H1 (cell line): ENCODE data around the gene CYP2C19. TPM values are rescaled to one million over a fixed set of nuclear protein-coding genes. Genes with fewer than 3 reads are reported as not detected.

Source experiments
- CTCF ChIA-PET: fragments of 300-600 bp; sonication (Branson Sonifier 250); formaldehyde crosslinking; loops from one replicate; lab custom pipeline; 2021; ENCODE audit not compliant: partially characterized antibody; lab: Charles Lee
- POLR2A ChIA-PET: fragments of 300-600 bp; sonication (Branson Sonifier 250); formaldehyde crosslinking; loops from one replicate; lab custom pipeline; 2021; ENCODE audit warnings: inconsistent platforms; ENCODE audit not compliant: partially characterized antibody; lab: Charles Lee
- DNase-seq, 2 experiments: peaks; one replicate each; pipeline versions ENCODE4 v3.0.0 to v3.0.0-alpha.2; 2010 to 2022; ENCODE audit warnings: low spot score in 2 of 2, low read depth in 1 of 2, mixed read lengths in 1 of 2
- FAIRE-seq: peaks from 2 replicates; lab custom pipeline; 2011; peaks lifted over from hg19 to GRCh38; lab: Jason Lieb, UNC
- H2AFZ ChIP-seq: 2 replicates; pipeline ENCODE4 v1.8.1; 2012; ENCODE audit warnings: low read length, inconsistent platforms
- H2AK5ac ChIP-seq: 2 replicates; pipeline ENCODE4 v1.6.1; 2013; ENCODE audit warnings: low read depth, low read length
- H2BK120ac ChIP-seq: replicated peaks from 2 replicates; pipeline ENCODE3; 2013; ENCODE audit warnings: low read depth, low read length, inconsistent platforms
- H2BK12ac ChIP-seq: 2 replicates; pipeline ENCODE4 v1.6.1; 2013; ENCODE audit warnings: low read depth, low read length
- H2BK15ac ChIP-seq: 2 replicates; pipeline ENCODE4 v1.6.1; 2013; ENCODE audit warnings: low read length
- H2BK20ac ChIP-seq: 2 replicates; pipeline ENCODE4 v1.6.1; 2013; ENCODE audit warnings: low read length
- H2BK5ac ChIP-seq: 2 replicates; pipeline ENCODE4 v1.6.1; 2013; ENCODE audit warnings: low read depth, low read length
- H3K14ac ChIP-seq: 2 replicates; pipeline ENCODE4 v1.6.1; 2013; ENCODE audit warnings: inconsistent platforms; ENCODE audit not compliant: insufficient read length
- H3K18ac ChIP-seq: 2 replicates; pipeline ENCODE4 v1.6.1; 2013; ENCODE audit warnings: low read length; ENCODE audit errors: extremely low read depth
- H3K23ac ChIP-seq: 2 replicates; pipeline ENCODE4 v1.6.1; 2013; ENCODE audit warnings: inconsistent platforms; ENCODE audit not compliant: insufficient read length
- H3K23me2 ChIP-seq: 2 replicates; pipeline ENCODE4 v1.6.1; 2013; ENCODE audit warnings: low read depth, low read length
- H3K27ac ChIP-seq: 2 replicates; pipeline ENCODE4 v1.6.1; 2011; ENCODE audit warnings: low read depth, low read length, inconsistent platforms
- H3K27me3 ChIP-seq, 4 experiments: replicated peaks in 1 of 4; 1 replicate in 1 of 4; 2 replicates in 3 of 4; pipeline versions ENCODE4 v1.6.1 to v1.8.1; 2011 to 2013; ENCODE audit warnings: low read length in 3 of 4, mild to moderate bottlenecking in 3 of 4, inconsistent platforms in 2 of 4, mixed read lengths in 2 of 4, moderate library complexity in 1 of 4; ENCODE audit not compliant: control insufficient read depth in 3 of 4, insufficient read depth in 3 of 4; ENCODE audit errors: extremely low read depth in 1 of 4
- H3K36me3 ChIP-seq, 4 experiments: 2 replicates each; pipeline versions ENCODE4 v1.6.1 to v1.8.1; 2011 to 2013; ENCODE audit warnings: mild to moderate bottlenecking in 4 of 4, low read length in 3 of 4, moderate library complexity in 2 of 4, control low read depth in 1 of 4, inconsistent platforms in 1 of 4; ENCODE audit not compliant: insufficient read depth in 4 of 4, control insufficient read depth in 2 of 4
- H3K4ac ChIP-seq: replicated peaks from 2 replicates; pipeline ENCODE3; 2013; ENCODE audit warnings: low read length, low read depth, mixed read lengths, inconsistent platforms; ENCODE audit not compliant: insufficient read length
- H3K4me1 ChIP-seq, 4 experiments: replicated peaks in 1 of 4; 1 replicate in 1 of 4; 2 replicates in 3 of 4; pipeline versions ENCODE4 v1.6.1 to v1.8.1; 2011 to 2013; ENCODE audit warnings: low read length in 3 of 4, inconsistent platforms in 2 of 4, mixed read lengths in 1 of 4; ENCODE audit not compliant: insufficient read depth in 4 of 4, control insufficient read depth in 3 of 4
- H3K4me2 ChIP-seq, 2 experiments: 2 replicates each; pipeline versions ENCODE4 v1.6.1 to v1.8.1; 2011 to 2013; ENCODE audit warnings: low read depth in 2 of 2, low read length in 2 of 2, control low read depth in 1 of 2, inconsistent platforms in 1 of 2, mild to moderate bottlenecking in 1 of 2; ENCODE audit not compliant: insufficient read depth in 1 of 2
- H3K4me3 ChIP-seq, 4 experiments: fragments of 200-600, 300-600 bp in 1 of 4; sonication (generic), shearing (Covaris generic), sonication (Bioruptor Twin) in 1 of 4; 2 replicates each; pipeline versions ENCODE4 v1.5.1 to v1.8.1; 2011 to 2016; ENCODE audit warnings: low read length in 4 of 4, low read depth in 3 of 4, control low read depth in 2 of 4, inconsistent platforms in 2 of 4, mild to moderate bottlenecking in 2 of 4, mixed read lengths in 1 of 4, moderate library complexity in 1 of 4; ENCODE audit not compliant: insufficient read depth in 2 of 4; ENCODE audit errors: extremely low read depth in 1 of 4
- H3K56ac ChIP-seq: replicated peaks from 2 replicates; pipeline ENCODE3; 2013; ENCODE audit warnings: low read depth, mild to moderate bottlenecking, mixed read lengths, low read length, inconsistent platforms; ENCODE audit not compliant: insufficient read length
- H3K79me1 ChIP-seq: 2 replicates; pipeline ENCODE4 v1.6.1; 2013; ENCODE audit warnings: low read depth, low read length, control low read depth
- H3K79me2 ChIP-seq, 2 experiments: 2 replicates each; pipeline versions ENCODE4 v1.6.1 to v1.8.1; 2012 to 2013; ENCODE audit warnings: low read length in 2 of 2, mild to moderate bottlenecking in 2 of 2, inconsistent platforms in 1 of 2; ENCODE audit not compliant: insufficient read depth in 2 of 2, control insufficient read depth in 1 of 2
- H3K9ac ChIP-seq, 4 experiments: replicated peaks in 1 of 4; 1 replicate in 1 of 4; 2 replicates in 3 of 4; pipeline versions ENCODE4 v1.6.1 to v1.8.1; 2011 to 2013; ENCODE audit warnings: low read depth in 3 of 4, low read length in 3 of 4, control low read depth in 2 of 4, mild to moderate bottlenecking in 2 of 4, moderate library complexity in 2 of 4, inconsistent platforms in 1 of 4; ENCODE audit errors: extremely low read depth in 1 of 4
- H3K9me3 ChIP-seq, 2 experiments: 2 replicates each; pipeline versions ENCODE4 v1.6.1 to v1.8.1; 2012 to 2013; ENCODE audit warnings: mild to moderate bottlenecking in 2 of 2, moderate library complexity in 2 of 2, control low read depth in 1 of 2, inconsistent platforms in 1 of 2, low read depth in 1 of 2, low read length in 1 of 2, mixed read lengths in 1 of 2; ENCODE audit not compliant: insufficient read depth in 2 of 2
- H4K20me1 ChIP-seq, 2 experiments: replicated peaks in 1 of 2; 2 replicates each; pipeline versions ENCODE3 to v1.8.1; 2011 to 2013; ENCODE audit warnings: inconsistent platforms in 2 of 2, low read length in 2 of 2, mild to moderate bottlenecking in 1 of 2; ENCODE audit not compliant: insufficient read depth in 2 of 2, control insufficient read depth in 1 of 2
- H4K5ac ChIP-seq: 2 replicates; pipeline ENCODE4 v1.6.1; 2013; ENCODE audit warnings: low read length, low read depth, mixed read lengths, inconsistent platforms; ENCODE audit not compliant: insufficient read length
- H4K8ac ChIP-seq: 2 replicates; pipeline ENCODE4 v1.8.0; 2013; ENCODE audit warnings: mild to moderate bottlenecking, moderate library complexity, low read length, inconsistent platforms; ENCODE audit not compliant: insufficient read depth; ENCODE audit errors: extremely low read depth
- H4K91ac ChIP-seq: replicated peaks from 2 replicates; pipeline ENCODE3; 2013; ENCODE audit warnings: low read length, mixed read lengths, inconsistent platforms; ENCODE audit not compliant: insufficient read length
- CBX5 ChIP-seq: fragments of 300-800, 300-1000 bp; sonication (generic); IDR thresholded peaks from 2 replicates; pipeline ENCODE4 v1.7.1; 2016; ENCODE audit warnings: antibody characterized with exemption, low read length, low read depth
- CEBPB ChIP-seq: IDR thresholded peaks from 2 replicates; pipeline ENCODE4 v1.6.1; 2012; ENCODE audit warnings: low read depth, low read length
- JUND ChIP-seq: IDR thresholded peaks from 2 replicates; pipeline ENCODE4 v1.6.1; 2011; ENCODE audit warnings: mild to moderate bottlenecking, improper control_type of control experiment, low read length
- KDM1A ChIP-seq: fragments of 200-600, 300-600 bp; sonication (generic); IDR thresholded peaks from 2 replicates; pipeline ENCODE4 v1.7.1; 2016; ENCODE audit warnings: mild to moderate bottlenecking, low read length, borderline replicate concordance
- PHF8 ChIP-seq: fragments of 200-600 bp; sonication (generic); conservative IDR thresholded peaks from 2 replicates; pipeline ENCODE4 v1.7.1; 2012; ENCODE audit warnings: low read depth, mild to moderate bottlenecking, inconsistent platforms, low read length, moderate library complexity
- SIX5 ChIP-seq: IDR thresholded peaks from 2 replicates; pipeline ENCODE4 v1.6.1; 2011; ENCODE audit warnings: mild to moderate bottlenecking, low read depth, low read length
- SP1 ChIP-seq: IDR thresholded peaks from 2 replicates; pipeline ENCODE4 v1.6.1; 2011; ENCODE audit warnings: low read depth, low read length
- ZNF274 ChIP-seq: IDR thresholded peaks from 2 replicates; pipeline ENCODE4 v1.7.0; 2012; ENCODE audit warnings: low read length, borderline replicate concordance; ENCODE audit errors: extremely low read depth
- WGBS, 2 experiments: shearing (Covaris generic) in 1 of 2; methylation state at CpG; one replicate each; pipeline versions ENCODE4 v1.1.6 to v1.1.7; 2013 to 2015; ENCODE audit warnings: low lambda C conversion rate in 2 of 2, mixed read lengths in 2 of 2, inconsistent platforms in 1 of 2, low coverage in 1 of 2, missing lambda C conversion rate in 1 of 2; ENCODE audit not compliant: insufficient replicate concordance in 2 of 2, insufficient coverage in 1 of 2, insufficient read length in 1 of 2; ENCODE audit errors: extremely low coverage in 1 of 2, missing lambda C conversion rate in 1 of 2; 5-methylcytosine and 5-hydroxymethylcytosine counted together
- polyA plus RNA-seq, 7 experiments: library from polyadenylated mRNA; depleted of rRNA in 3 of 7; stranded (reverse) in 5 of 7; unstranded in 2 of 7; fragments of >200 nt in 5 of 7; fragments of 200-250 nt in 2 of 7; gene quantifications; 1 replicate in 5 of 7; 2 replicates in 1 of 7; 4 replicates in 1 of 7; pipeline versions ENCODE4 v1.2.1 to v1.2.3, GENCODE V29; 2011 to 2013; ENCODE audit warnings: missing spikeins in 2 of 7, mixed read lengths in 2 of 7
- total RNA-seq: library from RNA; stranded (reverse); fragmentation: NEBNext Ultra II Directional; extraction: Animal tissue kit (Norgen Biotek cat#: 25700); gene quantifications from 2 replicates; pipeline ENCODE4 v1.2.1, GENCODE V29; 2021

CYP2C19 gene
- total and polyA plus RNA-seq, 2 of the 8 experiments (the other 6 are each of a cell fraction or from before 2014, with no cell fraction given), result not detected

- H3K4me2 ChIP-seq, result no peak overlapping the region
- H3K4me3 ChIP-seq, result no peak overlapping the region
- H2BK120ac ChIP-seq, result no peak overlapping the region
- no peak for DNase-seq
- H3K9ac ChIP-seq, result no peak overlapping the region
- H3K4ac ChIP-seq, result no peak overlapping the region
- no peak overlapping the region for H4K8ac ChIP-seq
- TF ChIP-seq SIX5, result no peak
- no peak for TF ChIP-seq CBX5
- TF ChIP-seq SP1, result no peak
- TF ChIP-seq CEBPB, result no peak
- no peak for TF ChIP-seq KDM1A
- TF ChIP-seq PHF8, result no peak
- TF ChIP-seq ZNF274, result no peak
- no peak for TF ChIP-seq JUND
- no peak overlapping the region for H4K91ac ChIP-seq
- no peak overlapping the region for H2BK15ac ChIP-seq
- H3K18ac ChIP-seq, result no peak overlapping the region
- no peak overlapping the region for H4K5ac ChIP-seq
- H4K20me1 ChIP-seq, result no peaks in the 10 kb centered on the region
- no peak overlapping the region for H3K27ac ChIP-seq
- H3K79me1 ChIP-seq, result no peaks in the 10 kb centered on the region
- H3K23me2 ChIP-seq, result no peaks in the 10 kb centered on the region
- no peaks in the 10 kb centered on the region for H3K36me3 ChIP-seq
- FAIRE-seq, result no peak
- H3K56ac ChIP-seq, result no peak overlapping the region
- 85% methylated on average over 2 of the region's 2 CpGs; no CpG with 5 or more reads in 1 of the 2 experiments for WGBS, 2 experiments
- H2BK5ac ChIP-seq, result no peak overlapping the region
- H2BK20ac ChIP-seq, result no peak overlapping the region
- H3K14ac ChIP-seq, result no peak overlapping the region
- no peaks in the 10 kb centered on the region for H3K9me3 ChIP-seq
- no peak overlapping the region for H2AK5ac ChIP-seq
- POLR2A ChIA-PET, result no interaction called here
- no peaks in the 10 kb centered on the region for H3K27me3 ChIP-seq
- H2BK12ac ChIP-seq, result no peak overlapping the region
- no peak overlapping the region for H2AFZ ChIP-seq
- CTCF ChIA-PET, result interaction anchor here (0.8 kb wide), 1 partner anchor 482 kb away, joined by 3 read pairs; no protein-coding TSS in a partner anchor
- no peaks in the 10 kb centered on the region for H3K79me2 ChIP-seq
- no peaks in the 10 kb centered on the region for H3K4me1 ChIP-seq
- H3K23ac ChIP-seq, result no peak overlapping the region
These were observed 1.8 kb upstream of the CYP2C19 start for GRCh38 chr10:94760586-94761178.
